ENCODE measurements around the gene STK39.

Gene STK39

GRCh38 chr2:168062054-168062453, 185.3 kb downstream of the STK39 start:
- no peak overlapping the region for H3K4me3 ChIP-seq (replicated peaks; ENCODE audit: low read depth, low read length)
- TF ChIP-seq CTCF (IDR thresholded peaks at IDR 0.05; ENCODE audit: low read length, missing control alignments) = no peak
- no peak for DNase-seq (ENCODE audit: low read depth)

DNA sequence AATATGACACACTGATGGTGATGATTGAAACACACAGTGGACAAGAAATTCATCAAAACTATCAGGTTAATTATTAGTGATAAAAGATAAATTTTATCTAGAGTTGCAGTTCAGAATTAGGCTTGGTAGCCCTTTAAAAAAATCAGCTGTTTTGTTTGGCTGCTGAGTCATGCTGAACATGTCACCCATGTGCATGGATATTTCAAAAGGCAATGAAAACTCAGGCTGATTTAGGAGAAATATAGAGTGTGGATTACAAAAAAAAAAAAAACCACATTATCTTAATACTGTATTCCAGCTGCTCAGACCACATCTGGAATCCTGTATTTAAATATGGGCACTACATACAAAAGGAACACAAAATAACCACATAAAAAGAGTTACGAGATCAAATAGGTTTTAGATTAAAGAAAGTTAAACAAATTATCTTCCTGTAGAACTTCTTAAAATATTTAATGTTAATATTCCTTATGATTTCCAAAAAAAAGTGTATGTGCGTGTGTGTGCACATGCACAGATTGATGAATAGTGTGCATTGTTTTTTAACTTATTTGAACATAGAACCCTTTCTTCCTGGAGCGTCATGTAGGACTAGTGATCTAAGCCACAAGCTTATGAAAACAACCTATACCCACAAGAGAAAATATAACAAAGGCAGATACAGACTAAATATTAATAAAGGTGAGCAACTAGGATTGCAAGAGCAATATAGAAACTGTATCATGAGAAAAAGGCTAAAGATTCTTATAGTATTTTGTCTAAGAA, 186.2 kb downstream of the STK39 start:
- no peak for TF ChIP-seq CTCF (IDR thresholded peaks at IDR 0.05; ENCODE audit: low read length, missing control alignments)
- DNase-seq (ENCODE audit: low read depth) = peak; percentile 66
- no peak overlapping the region for H3K4me3 ChIP-seq (replicated peaks; ENCODE audit: low read depth, low read length)

DNA sequence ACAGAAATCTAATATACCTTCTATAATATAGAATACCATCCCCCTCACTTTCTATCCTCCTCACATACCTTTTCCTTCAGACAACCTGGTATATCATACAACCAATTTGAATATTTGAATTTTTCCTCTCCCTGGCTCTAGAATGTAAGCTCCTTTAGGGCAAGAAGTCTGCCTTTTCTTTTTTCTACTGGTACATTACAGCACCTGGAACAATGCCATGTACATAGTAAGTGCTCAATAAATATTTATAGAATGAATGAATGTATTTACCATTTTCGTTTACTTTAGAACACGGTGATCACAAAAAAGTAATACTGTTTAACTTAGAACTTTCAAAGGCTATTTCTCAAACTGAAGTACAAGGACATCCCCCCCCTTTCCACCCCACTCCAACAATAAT, 187.6 kb downstream of the STK39 start:
- no peak overlapping the region for H3K4me3 ChIP-seq (replicated peaks; ENCODE audit: low read depth, low read length)
- TF ChIP-seq CTCF (IDR thresholded peaks at IDR 0.05; ENCODE audit: low read length, missing control alignments) = no peak
- no peak for DNase-seq (ENCODE audit: low read depth)

DNA sequence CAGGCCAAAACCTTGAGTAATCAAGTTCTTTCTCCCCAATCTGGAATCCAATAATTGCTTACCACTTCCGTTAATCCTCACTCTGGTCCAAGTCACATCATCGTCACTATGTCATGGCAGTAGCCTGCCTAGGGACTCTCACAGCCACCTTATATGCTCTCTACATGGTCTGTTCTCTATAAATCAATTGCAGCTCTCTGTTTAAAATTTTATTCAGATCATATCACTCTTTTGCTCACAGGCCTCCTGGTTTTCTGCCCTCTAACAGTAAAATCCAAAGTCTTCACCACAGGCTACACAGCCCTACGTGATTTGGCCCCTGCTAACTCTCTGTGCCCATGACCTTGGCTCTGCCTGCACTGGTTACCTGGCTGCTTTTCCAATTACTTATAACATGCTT, 188.7 kb downstream of the STK39 start:
- no peak for DNase-seq (ENCODE audit: low read depth)
- no peak for TF ChIP-seq CTCF (IDR thresholded peaks at IDR 0.05; ENCODE audit: low read length, missing control alignments)
- no peak overlapping the region for H3K4me3 ChIP-seq (replicated peaks; ENCODE audit: low read depth, low read length)

GRCh38 chr2:168056242-168056787, 191.1 kb downstream of the STK39 start:
- TF ChIP-seq CTCF (IDR thresholded peaks at IDR 0.05; ENCODE audit: low read length, missing control alignments) = no peak
- no peak overlapping the region for H3K4me3 ChIP-seq (replicated peaks; ENCODE audit: low read depth, low read length)
- no peak for DNase-seq (ENCODE audit: low read depth)

- DNase-seq (ENCODE audit: low read depth) = no peak
- no peak for TF ChIP-seq CTCF (IDR thresholded peaks at IDR 0.05; ENCODE audit: low read length, missing control alignments)
- H3K4me3 ChIP-seq (replicated peaks; ENCODE audit: low read depth, low read length) = no peak overlapping the region
Measured at GRCh38 chr2:168054657-168055056, 192.7 kb downstream of the STK39 start.

- no peak for TF ChIP-seq CTCF (IDR thresholded peaks at IDR 0.05; ENCODE audit: low read length, missing control alignments)
- no peak overlapping the region for H3K4me3 ChIP-seq (replicated peaks; ENCODE audit: low read depth, low read length)
- no peak for DNase-seq (ENCODE audit: low read depth)
Measured at GRCh38 chr2:168053676-168054075, 193.7 kb downstream of the STK39 start.
